Activated CD8-positive, alpha-beta memory T cell treated with anti-CD3 and anti-CD28 coated beads, Interleukin-2, amount 50 U/mL, for 24 hours (primary cell): ENCODE measurements around the gene CTSF.
"Not testable (repeated sequence)": the region's sequence is repeated elsewhere in the genome, so short reads cannot be mapped to it uniquely, and the experiment has no call there.

Experiments
- DNase-seq: peaks from one replicate; pipeline ENCODE4 v3.0.0-alpha.2; 2020; ENCODE audit errors: extremely low read depth

CTSF gene

GRCh38 chr11:66568124-66568916, at the start of gene CTSF:
CTSF (minus strand) TSS chr11:66568606; CDS start chr11:66568486, 120 bp downstream.
- no peak for DNase-seq

GRCh38 chr11:66617155-66617834, 48.9 kb upstream of the CTSF start:
- DNase-seq = no peak

DNA sequence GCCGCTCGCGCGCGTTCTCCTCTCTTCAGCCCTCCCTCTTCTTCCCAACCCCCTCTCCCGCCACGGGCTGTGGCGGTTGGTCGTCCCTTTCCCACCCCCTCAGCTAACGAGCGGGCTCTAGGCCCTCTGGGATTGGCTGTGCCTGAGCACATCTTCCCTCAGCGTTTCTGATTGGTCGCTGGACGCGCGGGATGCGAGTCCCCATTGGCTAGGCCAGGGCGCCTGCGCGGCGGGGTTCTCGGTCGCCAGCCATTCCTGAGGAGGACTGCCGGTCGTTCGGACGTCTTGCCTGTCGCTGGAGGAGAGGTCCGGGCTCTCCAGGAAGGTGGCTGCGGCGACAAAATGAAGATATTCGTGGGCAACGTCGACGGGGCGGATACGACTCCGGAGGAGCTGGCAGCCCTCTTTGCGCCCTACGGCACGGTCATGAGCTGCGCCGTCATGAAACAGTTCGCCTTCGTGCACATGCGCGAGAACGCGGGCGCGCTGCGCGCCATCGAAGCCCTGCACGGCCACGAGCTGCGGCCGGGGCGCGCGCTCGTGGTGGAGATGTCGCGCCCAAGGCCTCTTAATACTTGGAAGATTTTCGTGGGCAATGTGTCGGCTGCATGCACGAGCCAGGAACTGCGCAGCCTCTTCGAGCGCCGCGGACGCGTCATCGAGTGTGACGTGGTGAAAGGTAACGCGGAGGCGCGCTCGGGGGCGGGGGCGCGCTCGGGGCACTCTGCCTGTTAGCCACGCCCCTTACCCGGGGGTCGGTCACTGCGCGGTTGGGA, 48.2 kb upstream of the CTSF start, which contains the start of gene RBM14:
TSS of gene RBM14 (plus strand) at position 252 of the 776 bp plus-strand sequence. CDS start at position 343, 91 bp downstream.
- peak; percentile 95 for DNase-seq

GRCh38 chr11:66614073-66614472, 45.7 kb upstream of the CTSF start:
- DNase-seq = no peak

- no peak for DNase-seq
Measured at GRCh38 chr11:66612458-66612857, 44.1 kb upstream of the CTSF start.

- DNase-seq = no peak
Measured at GRCh38 chr11:66609721-66610617, 41.6 kb upstream of the CTSF start.

GRCh38 chr11:66607126-66607834, 38.9 kb upstream of the CTSF start:
- DNase-seq = no peak

DNA sequence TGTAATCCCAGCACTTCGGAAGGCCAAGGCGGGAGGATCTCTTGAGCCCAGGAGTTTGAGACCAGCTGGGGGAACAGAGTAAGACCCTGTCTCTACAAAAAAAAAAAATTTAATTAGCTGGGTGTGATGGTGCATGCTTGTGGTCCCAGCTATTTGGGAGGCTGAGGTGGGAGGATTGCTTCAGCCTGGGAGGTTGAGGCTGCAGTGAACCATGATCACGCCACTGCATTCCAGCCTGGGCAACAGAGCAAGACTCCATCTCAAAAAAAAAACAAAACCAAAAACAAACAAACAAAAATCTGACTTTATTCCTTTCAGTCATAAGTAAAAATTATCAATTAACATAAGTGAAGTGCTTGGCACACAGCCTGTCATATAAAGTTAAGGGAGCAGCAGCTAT, 38.2 kb upstream of the CTSF start:
- DNase-seq = not testable (repeated sequence)

GRCh38 chr11:66604155-66604554, 35.7 kb upstream of the CTSF start:
- DNase-seq = no peak

DNA sequence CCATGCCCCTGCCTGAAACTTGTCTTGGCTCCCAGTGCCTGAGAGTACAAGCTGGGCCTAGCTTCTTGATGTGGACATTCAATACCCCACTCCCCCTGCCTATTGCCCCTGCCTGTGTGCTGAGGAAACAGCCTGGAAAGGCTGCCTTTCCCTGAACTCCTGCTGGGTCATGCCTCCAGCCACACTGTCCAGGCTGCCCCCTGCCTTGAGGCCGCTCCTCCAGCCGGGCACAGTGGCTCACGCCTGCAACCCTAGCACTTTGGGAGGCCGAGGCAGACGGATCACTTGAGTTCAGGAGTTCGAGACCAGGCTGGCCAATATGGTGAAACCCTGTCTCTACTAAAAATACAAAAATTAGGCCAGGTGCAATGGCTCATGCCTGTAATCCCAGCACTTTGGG, 34.7 kb upstream of the CTSF start:
- no peak for DNase-seq

GRCh38 chr11:66600631-66601233, 32.3 kb upstream of the CTSF start:
- DNase-seq = no peak

DNA sequence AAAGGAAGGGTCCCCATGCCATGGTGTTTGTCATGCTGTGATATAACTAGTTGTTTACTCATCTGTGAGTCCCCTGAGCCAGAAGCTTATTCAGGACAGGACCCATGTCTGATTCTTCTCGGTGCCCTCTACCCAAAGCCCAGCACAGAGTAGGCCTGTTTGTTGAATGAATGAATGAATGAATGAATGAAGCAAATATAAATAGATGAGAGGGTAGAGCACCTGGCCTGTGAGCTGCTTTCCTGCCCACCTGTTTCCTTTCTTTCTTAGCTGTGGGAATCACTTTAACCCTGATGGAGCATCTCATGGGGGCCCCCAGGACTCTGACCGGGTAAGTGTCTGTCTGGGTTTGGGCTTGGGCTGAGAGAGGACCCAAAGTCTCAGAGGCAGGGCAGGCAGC, 31.8 kb upstream of the CTSF start:
- no peak for DNase-seq

- no peak for DNase-seq
Measured at GRCh38 chr11:66598993-66599392, 30.6 kb upstream of the CTSF start.

GRCh38 chr11:66595245-66595904, 27.0 kb upstream of the CTSF start:
- DNase-seq = no peak

- no peak for DNase-seq
Measured at GRCh38 chr11:66593650-66594049, 25.2 kb upstream of the CTSF start.

GRCh38 chr11:66593303-66593635, 24.9 kb upstream of the CTSF start:
- no peak for DNase-seq

- peak; percentile 97 for DNase-seq
Measured at GRCh38 chr11:66592457-66593302, 24.3 kb upstream of the CTSF start, which contains the start of the genes CCDC87 and CCS. CCDC87 (minus strand) TSS chr11:66593063; CDS start chr11:66593015, 48 bp downstream. CCS (plus strand) TSS chr11:66593185; CDS start chr11:66593262, 77 bp downstream.

DNA sequence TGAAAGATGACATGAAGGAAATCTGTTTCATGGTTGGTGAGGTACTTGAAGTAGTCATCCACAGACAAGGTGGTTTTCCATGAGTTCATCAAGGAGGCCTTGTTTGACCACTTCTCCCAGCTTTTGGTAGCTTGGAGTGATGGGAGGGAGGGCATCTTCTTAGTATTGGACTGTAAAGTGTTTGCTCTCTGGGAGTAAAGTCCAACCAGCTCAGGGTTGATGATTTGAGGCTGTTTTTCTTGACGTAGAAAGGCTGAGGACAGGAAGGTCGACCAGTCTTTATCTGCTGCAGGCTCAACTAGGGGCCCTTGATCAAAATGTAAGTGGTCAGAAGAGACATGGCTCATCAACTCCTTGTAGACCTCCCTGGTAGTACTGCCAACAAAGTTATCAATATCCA, 22.8 kb upstream of the CTSF start:
- DNase-seq = no peak
